H1 (cell line): ENCODE measurements around the gene HMCN1. TPM values are rescaled to one million over a fixed set of nuclear protein-coding genes. Genes with fewer than 3 reads are reported as not detected.

Source experiments
- CTCF ChIA-PET: fragments of 300-600 bp; sonication (Branson Sonifier 250); formaldehyde crosslinking; loops from one replicate; lab custom pipeline; 2021; ENCODE audit not compliant: partially characterized antibody; lab: Charles Lee
- POLR2A ChIA-PET: fragments of 300-600 bp; sonication (Branson Sonifier 250); formaldehyde crosslinking; loops from one replicate; lab custom pipeline; 2021; ENCODE audit warnings: inconsistent platforms; ENCODE audit not compliant: partially characterized antibody; lab: Charles Lee
- DNase-seq, 2 experiments: peaks; one replicate each; pipeline versions ENCODE4 v3.0.0 to v3.0.0-alpha.2; 2010 to 2022; ENCODE audit warnings: low spot score in 2 of 2, low read depth in 1 of 2, mixed read lengths in 1 of 2
- FAIRE-seq: peaks from 2 replicates; lab custom pipeline; 2011; peaks lifted over from hg19 to GRCh38; lab: Jason Lieb, UNC
- H2AFZ ChIP-seq: 2 replicates; pipeline ENCODE4 v1.8.1; 2012; ENCODE audit warnings: low read length, inconsistent platforms
- H2AK5ac ChIP-seq: 2 replicates; pipeline ENCODE4 v1.6.1; 2013; ENCODE audit warnings: low read depth, low read length
- H2BK120ac ChIP-seq: replicated peaks from 2 replicates; pipeline ENCODE3; 2013; ENCODE audit warnings: low read depth, low read length, inconsistent platforms
- H2BK12ac ChIP-seq: 2 replicates; pipeline ENCODE4 v1.6.1; 2013; ENCODE audit warnings: low read depth, low read length
- H2BK15ac ChIP-seq: 2 replicates; pipeline ENCODE4 v1.6.1; 2013; ENCODE audit warnings: low read length
- H2BK20ac ChIP-seq: 2 replicates; pipeline ENCODE4 v1.6.1; 2013; ENCODE audit warnings: low read length
- H2BK5ac ChIP-seq: 2 replicates; pipeline ENCODE4 v1.6.1; 2013; ENCODE audit warnings: low read depth, low read length
- H3K14ac ChIP-seq: 2 replicates; pipeline ENCODE4 v1.6.1; 2013; ENCODE audit warnings: inconsistent platforms; ENCODE audit not compliant: insufficient read length
- H3K18ac ChIP-seq: 2 replicates; pipeline ENCODE4 v1.6.1; 2013; ENCODE audit warnings: low read length; ENCODE audit errors: extremely low read depth
- H3K23ac ChIP-seq: 2 replicates; pipeline ENCODE4 v1.6.1; 2013; ENCODE audit warnings: inconsistent platforms; ENCODE audit not compliant: insufficient read length
- H3K23me2 ChIP-seq: 2 replicates; pipeline ENCODE4 v1.6.1; 2013; ENCODE audit warnings: low read depth, low read length
- H3K27ac ChIP-seq: 2 replicates; pipeline ENCODE4 v1.6.1; 2011; ENCODE audit warnings: low read depth, low read length, inconsistent platforms
- H3K27me3 ChIP-seq, 4 experiments: replicated peaks in 1 of 4; 1 replicate in 1 of 4; 2 replicates in 3 of 4; pipeline versions ENCODE4 v1.6.1 to v1.8.1; 2011 to 2013; ENCODE audit warnings: low read length in 3 of 4, mild to moderate bottlenecking in 3 of 4, inconsistent platforms in 2 of 4, mixed read lengths in 2 of 4, moderate library complexity in 1 of 4; ENCODE audit not compliant: control insufficient read depth in 3 of 4, insufficient read depth in 3 of 4; ENCODE audit errors: extremely low read depth in 1 of 4
- H3K36me3 ChIP-seq, 4 experiments: 2 replicates each; pipeline versions ENCODE4 v1.6.1 to v1.8.1; 2011 to 2013; ENCODE audit warnings: mild to moderate bottlenecking in 4 of 4, low read length in 3 of 4, moderate library complexity in 2 of 4, control low read depth in 1 of 4, inconsistent platforms in 1 of 4; ENCODE audit not compliant: insufficient read depth in 4 of 4, control insufficient read depth in 2 of 4
- H3K4ac ChIP-seq: replicated peaks from 2 replicates; pipeline ENCODE3; 2013; ENCODE audit warnings: low read length, low read depth, mixed read lengths, inconsistent platforms; ENCODE audit not compliant: insufficient read length
- H3K4me1 ChIP-seq, 4 experiments: replicated peaks in 1 of 4; 1 replicate in 1 of 4; 2 replicates in 3 of 4; pipeline versions ENCODE4 v1.6.1 to v1.8.1; 2011 to 2013; ENCODE audit warnings: low read length in 3 of 4, inconsistent platforms in 2 of 4, mixed read lengths in 1 of 4; ENCODE audit not compliant: insufficient read depth in 4 of 4, control insufficient read depth in 3 of 4
- H3K4me2 ChIP-seq, 2 experiments: 2 replicates each; pipeline versions ENCODE4 v1.6.1 to v1.8.1; 2011 to 2013; ENCODE audit warnings: low read depth in 2 of 2, low read length in 2 of 2, control low read depth in 1 of 2, inconsistent platforms in 1 of 2, mild to moderate bottlenecking in 1 of 2; ENCODE audit not compliant: insufficient read depth in 1 of 2
- H3K4me3 ChIP-seq, 4 experiments: fragments of 200-600, 300-600 bp in 1 of 4; sonication (generic), shearing (Covaris generic), sonication (Bioruptor Twin) in 1 of 4; 2 replicates each; pipeline versions ENCODE4 v1.5.1 to v1.8.1; 2011 to 2016; ENCODE audit warnings: low read length in 4 of 4, low read depth in 3 of 4, control low read depth in 2 of 4, inconsistent platforms in 2 of 4, mild to moderate bottlenecking in 2 of 4, mixed read lengths in 1 of 4, moderate library complexity in 1 of 4; ENCODE audit not compliant: insufficient read depth in 2 of 4; ENCODE audit errors: extremely low read depth in 1 of 4
- H3K56ac ChIP-seq: replicated peaks from 2 replicates; pipeline ENCODE3; 2013; ENCODE audit warnings: low read depth, mild to moderate bottlenecking, mixed read lengths, low read length, inconsistent platforms; ENCODE audit not compliant: insufficient read length
- H3K79me1 ChIP-seq: 2 replicates; pipeline ENCODE4 v1.6.1; 2013; ENCODE audit warnings: low read depth, low read length, control low read depth
- H3K79me2 ChIP-seq, 2 experiments: 2 replicates each; pipeline versions ENCODE4 v1.6.1 to v1.8.1; 2012 to 2013; ENCODE audit warnings: low read length in 2 of 2, mild to moderate bottlenecking in 2 of 2, inconsistent platforms in 1 of 2; ENCODE audit not compliant: insufficient read depth in 2 of 2, control insufficient read depth in 1 of 2
- H3K9ac ChIP-seq, 4 experiments: replicated peaks in 1 of 4; 1 replicate in 1 of 4; 2 replicates in 3 of 4; pipeline versions ENCODE4 v1.6.1 to v1.8.1; 2011 to 2013; ENCODE audit warnings: low read depth in 3 of 4, low read length in 3 of 4, control low read depth in 2 of 4, mild to moderate bottlenecking in 2 of 4, moderate library complexity in 2 of 4, inconsistent platforms in 1 of 4; ENCODE audit errors: extremely low read depth in 1 of 4
- H3K9me3 ChIP-seq, 2 experiments: 2 replicates each; pipeline versions ENCODE4 v1.6.1 to v1.8.1; 2012 to 2013; ENCODE audit warnings: mild to moderate bottlenecking in 2 of 2, moderate library complexity in 2 of 2, control low read depth in 1 of 2, inconsistent platforms in 1 of 2, low read depth in 1 of 2, low read length in 1 of 2, mixed read lengths in 1 of 2; ENCODE audit not compliant: insufficient read depth in 2 of 2
- H4K20me1 ChIP-seq, 2 experiments: replicated peaks in 1 of 2; 2 replicates each; pipeline versions ENCODE3 to v1.8.1; 2011 to 2013; ENCODE audit warnings: inconsistent platforms in 2 of 2, low read length in 2 of 2, mild to moderate bottlenecking in 1 of 2; ENCODE audit not compliant: insufficient read depth in 2 of 2, control insufficient read depth in 1 of 2
- H4K5ac ChIP-seq: 2 replicates; pipeline ENCODE4 v1.6.1; 2013; ENCODE audit warnings: low read length, low read depth, mixed read lengths, inconsistent platforms; ENCODE audit not compliant: insufficient read length
- H4K8ac ChIP-seq: 2 replicates; pipeline ENCODE4 v1.8.0; 2013; ENCODE audit warnings: mild to moderate bottlenecking, moderate library complexity, low read length, inconsistent platforms; ENCODE audit not compliant: insufficient read depth; ENCODE audit errors: extremely low read depth
- H4K91ac ChIP-seq: replicated peaks from 2 replicates; pipeline ENCODE3; 2013; ENCODE audit warnings: low read length, mixed read lengths, inconsistent platforms; ENCODE audit not compliant: insufficient read length
- RFX5 ChIP-seq: IDR thresholded peaks from 2 replicates; pipeline ENCODE4 v1.6.1; 2011; ENCODE audit warnings: low read depth, low read length, improper control_type of control experiment, borderline replicate concordance
- SIN3A ChIP-seq, 2 experiments: IDR thresholded peaks in 1 of 2; conservative IDR thresholded peaks in 1 of 2; 2 replicates each; pipeline ENCODE4 v1.6.1; 2011 to 2012; ENCODE audit warnings: low read length in 2 of 2, improper control_type of control experiment in 1 of 2, low read depth in 1 of 2, mild to moderate bottlenecking in 1 of 2
- SRF ChIP-seq: IDR thresholded peaks from 2 replicates; pipeline ENCODE4 v1.6.1; 2011; ENCODE audit warnings: mild to moderate bottlenecking, low read depth, low read length, moderate library complexity
- WGBS, 2 experiments: shearing (Covaris generic) in 1 of 2; methylation state at CpG; one replicate each; pipeline versions ENCODE4 v1.1.6 to v1.1.7; 2013 to 2015; ENCODE audit warnings: low lambda C conversion rate in 2 of 2, mixed read lengths in 2 of 2, inconsistent platforms in 1 of 2, low coverage in 1 of 2, missing lambda C conversion rate in 1 of 2; ENCODE audit not compliant: insufficient replicate concordance in 2 of 2, insufficient coverage in 1 of 2, insufficient read length in 1 of 2; ENCODE audit errors: extremely low coverage in 1 of 2, missing lambda C conversion rate in 1 of 2; 5-methylcytosine and 5-hydroxymethylcytosine counted together
- polyA plus RNA-seq, 7 experiments: library from polyadenylated mRNA; depleted of rRNA in 3 of 7; stranded (reverse) in 5 of 7; unstranded in 2 of 7; fragments of >200 nt in 5 of 7; fragments of 200-250 nt in 2 of 7; gene quantifications; 1 replicate in 5 of 7; 2 replicates in 1 of 7; 4 replicates in 1 of 7; pipeline versions ENCODE4 v1.2.1 to v1.2.3, GENCODE V29; 2011 to 2013; ENCODE audit warnings: missing spikeins in 2 of 7, mixed read lengths in 2 of 7
- total RNA-seq: library from RNA; stranded (reverse); fragmentation: NEBNext Ultra II Directional; extraction: Animal tissue kit (Norgen Biotek cat#: 25700); gene quantifications from 2 replicates; pipeline ENCODE4 v1.2.1, GENCODE V29; 2021

HMCN1 gene
- total and polyA plus RNA-seq, 2 of the 8 experiments (the other 6 are each of a cell fraction or from before 2014, with no cell fraction given) = 13.8 to 14.6 TPM

- POLR2A ChIA-PET = interaction anchor here (1.0 kb wide), 1 partner anchor 18 kb away, joined by 3 read pairs; no protein-coding TSS in a partner anchor
- no peak overlapping the region for H3K9ac ChIP-seq
- no peak overlapping the region for H2BK5ac ChIP-seq
- H3K23me2 ChIP-seq = no peaks in the 10 kb centered on the region
- FAIRE-seq (no peak), DNase-seq (no peak)
- H4K8ac ChIP-seq = no peak overlapping the region
- H2BK15ac ChIP-seq = no peak overlapping the region
- no peaks in the 10 kb centered on the region for H3K79me2 ChIP-seq
- no peak overlapping the region for H2AK5ac ChIP-seq
- no peak overlapping the region for H2BK120ac ChIP-seq
- H3K56ac ChIP-seq = no peak overlapping the region
- H3K18ac ChIP-seq = no peak overlapping the region
- WGBS, 2 experiments = 96% methylated on average over 3 of the region's 3 CpGs; no CpG with 5 or more reads in 1 of the 2 experiments
- no peak overlapping the region for H3K4ac ChIP-seq
- H3K27me3 ChIP-seq = no peaks in the 10 kb centered on the region
- H3K36me3 ChIP-seq = no peaks in the 10 kb centered on the region; a peak in 1 of 8 replicates
- no peak overlapping the region for H2BK20ac ChIP-seq
- no peak overlapping the region for H3K27ac ChIP-seq
- no peak overlapping the region for H2BK12ac ChIP-seq
- H4K91ac ChIP-seq = no peak overlapping the region
- H4K5ac ChIP-seq = no peak overlapping the region
- H3K4me3 ChIP-seq = no peak overlapping the region
- H3K79me1 ChIP-seq = no peaks in the 10 kb centered on the region
- no peak overlapping the region for H3K23ac ChIP-seq
- H3K4me2 ChIP-seq = no peak overlapping the region
- H3K9me3 ChIP-seq = no peaks in the 10 kb centered on the region
- H3K4me1 ChIP-seq = no peaks in the 10 kb centered on the region
- H3K14ac ChIP-seq = no peak overlapping the region
- CTCF ChIA-PET = interaction anchor here (0.8 to 1.5 kb wide), 2 partner anchors 23 to 142 kb away, joined by 4 read pairs; no protein-coding TSS in a partner anchor
- no peaks in the 10 kb centered on the region for H4K20me1 ChIP-seq
- no peak overlapping the region for H2AFZ ChIP-seq
- TF ChIP-seq SIN3A (conservative IDR thresholded peaks at IDR 0.05 in 1 of 2, IDR thresholded peaks at IDR 0.05 in 1 of 2; ENCODE audit: low read depth in 1 of 2, low read length in 2 of 2) (no peak), RFX5 (no peak), SRF (no peak)
Measured at GRCh38 chr1:186189156-186189555, 455.0 kb downstream of the HMCN1 start.
